ENCODE results near the gene LPIN3. TPM values are rescaled to one million over a fixed set of nuclear protein-coding genes. Genes with fewer than 3 reads are reported as not detected.

The LPIN3 gene
- total and polyA plus RNA-seq, 12 donors, result 1.8 to 49.7 (median 9.7) TPM

DNA sequence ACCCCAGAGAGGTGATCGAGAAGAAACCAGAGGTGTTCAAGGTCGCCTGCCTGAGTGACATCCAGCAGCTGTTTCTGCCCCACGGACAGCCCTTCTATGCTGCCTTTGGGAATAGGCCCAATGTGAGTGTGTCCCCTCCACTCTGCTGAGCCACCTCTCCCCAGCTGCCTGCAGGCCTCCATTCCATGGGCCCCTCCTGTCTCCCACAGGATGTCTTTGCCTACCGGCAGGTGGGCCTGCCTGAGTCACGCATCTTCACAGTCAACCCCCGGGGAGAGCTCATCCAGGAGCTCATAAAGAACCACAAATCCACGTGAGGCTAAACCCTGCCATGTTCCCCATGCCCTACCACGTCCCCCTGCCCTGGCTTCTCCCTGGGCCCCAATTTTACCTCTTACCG lies 17.6 kb downstream of the LPIN3 start:
- H3K9me3 ChIP-seq (replicated peaks in 1 of 3), result no peaks in the 10 kb centered on the region
- no peaks in the 10 kb centered on the region for H3K27me3 ChIP-seq
- TF ChIP-seq, protein P1, sequence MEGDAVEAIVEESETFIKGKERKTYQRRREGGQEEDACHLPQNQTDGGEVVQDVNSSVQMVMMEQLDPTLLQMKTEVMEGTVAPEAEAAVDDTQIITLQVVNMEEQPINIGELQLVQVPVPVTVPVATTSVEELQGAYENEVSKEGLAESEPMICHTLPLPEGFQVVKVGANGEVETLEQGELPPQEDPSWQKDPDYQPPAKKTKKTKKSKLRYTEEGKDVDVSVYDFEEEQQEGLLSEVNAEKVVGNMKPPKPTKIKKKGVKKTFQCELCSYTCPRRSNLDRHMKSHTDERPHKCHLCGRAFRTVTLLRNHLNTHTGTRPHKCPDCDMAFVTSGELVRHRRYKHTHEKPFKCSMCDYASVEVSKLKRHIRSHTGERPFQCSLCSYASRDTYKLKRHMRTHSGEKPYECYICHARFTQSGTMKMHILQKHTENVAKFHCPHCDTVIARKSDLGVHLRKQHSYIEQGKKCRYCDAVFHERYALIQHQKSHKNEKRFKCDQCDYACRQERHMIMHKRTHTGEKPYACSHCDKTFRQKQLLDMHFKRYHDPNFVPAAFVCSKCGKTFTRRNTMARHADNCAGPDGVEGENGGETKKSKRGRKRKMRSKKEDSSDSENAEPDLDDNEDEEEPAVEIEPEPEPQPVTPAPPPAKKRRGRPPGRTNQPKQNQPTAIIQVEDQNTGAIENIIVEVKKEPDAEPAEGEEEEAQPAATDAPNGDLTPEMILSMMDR (IDR thresholded peaks at IDR 0.05), result no peak
- TF ChIP-seq POLR2A (IDR thresholded peaks at IDR 0.05), result no peak
- intact Hi-C loops (cut with DNase I), result no loop called here
- H3K27ac ChIP-seq, result no peak overlapping the region
- no peaks in the 10 kb centered on the region for H3K36me3 ChIP-seq (replicated peaks in 1 of 2)
- no peak for DNase-seq
- 89 to 97% (median 93%) methylated on average over 7 to 9 of the region's 9 CpGs for WGBS, 4 donors
- no peaks in the 10 kb centered on the region for H3K4me1 ChIP-seq (replicated peaks in 1 of 2)
- H3K4me3 ChIP-seq, result no peak overlapping the region

DNA sequence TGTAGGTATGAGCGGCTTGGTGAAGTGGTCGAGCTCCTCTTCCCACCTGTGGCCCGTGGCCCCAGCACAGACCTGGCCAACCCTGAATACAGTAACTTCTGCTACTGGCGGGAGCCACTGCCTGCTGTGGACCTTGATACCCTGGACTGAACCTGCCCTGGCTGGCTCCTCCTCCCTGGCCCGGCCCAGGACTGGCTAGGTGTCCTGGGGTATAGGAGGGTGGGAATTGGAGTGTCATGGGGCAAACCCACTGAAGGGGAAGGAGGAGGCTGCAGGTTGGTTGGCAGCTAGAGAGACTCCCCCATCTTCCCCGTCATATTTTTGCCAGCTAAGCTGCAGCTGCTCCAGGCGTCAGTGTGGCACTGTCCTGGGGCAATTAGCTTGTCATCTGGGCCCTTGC lies 18.1 kb downstream of the LPIN3 start:
- no peaks in the 10 kb centered on the region for H3K9me3 ChIP-seq (replicated peaks in 1 of 3)
- DNase-seq, result no peak
- H3K27ac ChIP-seq, result no peak overlapping the region
- H3K4me3 ChIP-seq, result no peak overlapping the region
- H3K4me1 ChIP-seq (replicated peaks in 1 of 2), result no peaks in the 10 kb centered on the region
- H3K27me3 ChIP-seq, result no peaks in the 10 kb centered on the region
- WGBS, 4 donors, result 90 to 97% (median 93%) methylated on average over 2 to 7 of the region's 7 CpGs
- intact Hi-C loops (cut with DNase I), result no loop called here
- H3K36me3 ChIP-seq (replicated peaks in 1 of 2), result no peaks in the 10 kb centered on the region
- TF ChIP-seq, protein P1 (IDR thresholded peaks at IDR 0.05), result no peak
- no peak for TF ChIP-seq POLR2A (IDR thresholded peaks at IDR 0.05)

DNA sequence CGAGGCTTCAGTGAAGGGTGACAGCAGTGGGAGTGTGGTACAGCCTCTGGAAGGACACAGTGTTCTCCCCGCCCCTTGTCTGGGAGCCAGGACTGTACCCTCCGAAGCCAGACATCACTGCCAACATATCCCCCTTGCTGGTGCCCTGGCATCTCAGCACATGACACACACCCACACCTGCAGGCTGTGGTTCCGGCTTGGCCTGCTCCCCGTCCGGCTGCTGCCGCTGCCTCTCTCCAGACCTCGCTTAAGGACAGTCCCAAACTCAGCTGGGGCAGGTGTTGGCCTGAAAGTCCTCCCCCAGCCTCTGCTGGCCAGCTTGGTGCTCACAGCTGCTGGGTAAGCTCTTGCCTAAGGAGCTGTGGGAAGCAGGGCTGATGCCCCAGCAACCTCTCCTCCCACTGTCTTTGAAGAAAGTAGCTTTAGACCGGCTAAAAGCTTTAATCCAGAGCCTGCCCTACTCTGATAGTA lies 19.0 kb downstream of the LPIN3 start:
- Histone ChIP-seq H3K4me1 (replicated peaks in 1 of 2) (no peaks in the 10 kb centered on the region), H3K36me3 (replicated peaks in 1 of 2) (no peaks in the 10 kb centered on the region), H3K4me3 (no peak overlapping the region), H3K27ac (no peak overlapping the region), H3K27me3 (no peaks in the 10 kb centered on the region), H3K9me3 (replicated peaks in 1 of 3) (no peaks in the 10 kb centered on the region)
- intact Hi-C loops (cut with DNase I), result no loop called here
- no peak for TF ChIP-seq POLR2A (IDR thresholded peaks at IDR 0.05)
- TF ChIP-seq, protein P1 (IDR thresholded peaks at IDR 0.05), result no peak
- 88 to 94% (median 92%) methylated on average over 2 to 9 of the region's 9 CpGs for WGBS, 4 donors
- DNase-seq, result no peak

DNA sequence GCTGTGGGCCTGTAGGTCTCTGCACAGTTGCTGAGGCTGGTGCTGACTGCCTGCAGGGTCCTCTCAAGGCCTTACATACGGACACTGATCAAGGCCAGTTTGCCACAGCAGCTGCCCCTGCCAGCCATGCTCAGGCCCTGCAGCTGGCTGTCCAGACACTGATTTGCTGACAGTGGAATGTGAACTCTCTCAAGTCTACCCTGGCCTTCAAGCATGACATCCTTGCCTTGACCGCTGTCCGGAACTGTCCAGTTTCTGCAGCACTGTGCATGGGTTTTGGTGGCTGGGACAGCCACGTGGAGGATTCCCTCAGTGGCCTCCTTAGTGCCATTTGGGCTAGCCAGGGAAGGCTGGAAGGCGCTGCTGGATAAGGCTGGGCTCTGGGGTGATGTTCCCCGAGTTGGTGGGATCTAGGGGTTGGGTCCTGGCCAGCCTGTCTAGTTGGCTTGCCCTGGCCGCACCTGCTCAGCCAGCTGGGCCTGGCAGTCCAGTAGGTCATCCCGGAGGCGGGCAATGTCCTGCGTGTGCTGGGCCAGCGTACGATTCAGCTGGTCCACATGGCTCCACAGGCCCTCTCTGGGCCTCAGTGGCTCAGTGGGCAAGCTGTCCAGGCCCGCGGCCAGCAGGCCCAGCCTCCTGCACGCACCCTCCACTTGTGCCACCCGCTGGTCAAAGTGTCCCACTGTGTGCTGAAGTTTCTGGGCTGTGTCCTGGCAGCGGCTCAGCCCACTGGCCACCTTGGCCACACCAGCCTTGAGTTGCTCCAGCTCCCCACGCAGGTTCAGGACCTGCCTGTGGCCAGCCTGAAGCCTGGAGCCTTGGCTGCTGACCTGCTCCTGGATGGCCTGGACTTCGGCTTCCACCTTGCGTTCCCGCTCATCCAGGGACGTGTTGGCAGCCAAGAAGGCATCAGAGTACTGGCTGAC lies 20.5 kb downstream of the LPIN3 start:
- H3K27ac ChIP-seq, result no peak overlapping the region
- H3K36me3 ChIP-seq (replicated peaks in 1 of 2), result no peaks in the 10 kb centered on the region
- no peaks in the 10 kb centered on the region for H3K9me3 ChIP-seq (replicated peaks in 1 of 3)
- DNase-seq, result no peak
- peaks cover 7% of the 10 kb centered on the region for H3K27me3 ChIP-seq
- intact Hi-C loops (cut with DNase I), result no loop called here
- no peak overlapping the region for H3K4me3 ChIP-seq
- no peaks in the 10 kb centered on the region for H3K4me1 ChIP-seq (replicated peaks in 1 of 2)
- no peak for TF ChIP-seq POLR2A (IDR thresholded peaks at IDR 0.05)
- TF ChIP-seq, protein P1 (IDR thresholded peaks at IDR 0.05), result no peak
- 66 to 85% (median 79%) methylated on average over 11 to 22 of the region's 22 CpGs; no CpG with 5 or more reads in 1 of the 4 donors for WGBS, 4 donors
